Right renal cortex interstitium (tissue), 3 donors: ENCODE results near the gene ZCCHC17. TPM values are rescaled to one million over a fixed set of nuclear protein-coding genes. Genes with fewer than 3 reads are reported as not detected.

ENCODE experiments used
- DNase-seq, 3 donors: peaks; one replicate each; pipeline ENCODE4 v3.0.0-alpha.2; 2013; ENCODE audit warnings: low read depth in 3 of 3, low spot score in 2 of 3
- polyA plus RNA-seq, 3 donors: library from polyadenylated mRNA; unstranded; fragments of 120-200 nt; gene quantifications; one replicate each; pipeline ENCODE4 v1.2.1, GENCODE V29; 2013; ENCODE audit not compliant: insufficient read length in 3 of 3

The ZCCHC17 gene
- polyA plus RNA-seq, 3 donors = 51.3 to 56.1 (median 53.9) TPM

GRCh38 chr1:31389616-31390015 lies 92.8 kb downstream of the ZCCHC17 start:
- DNase-seq = no peak

DNA sequence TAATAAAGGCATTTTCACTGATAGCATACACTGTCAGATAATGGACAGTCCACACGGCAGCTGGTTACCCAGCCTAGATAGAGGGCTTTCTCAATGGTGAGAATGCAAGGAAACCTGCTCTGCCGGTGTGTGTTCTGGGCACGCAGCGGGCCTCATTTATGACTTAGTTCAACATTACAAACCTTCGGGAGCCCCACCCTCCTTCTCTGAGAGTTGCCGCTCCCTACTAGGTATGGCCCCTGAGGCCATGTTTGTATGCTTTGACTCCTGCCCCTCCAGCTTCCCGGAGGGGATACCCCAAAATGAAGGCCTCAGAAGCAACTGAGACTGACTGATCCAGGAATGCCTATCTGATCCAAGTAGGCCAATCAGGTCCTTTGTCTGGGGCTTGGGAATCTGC lies 93.2 kb downstream of the ZCCHC17 start:
- DNase-seq = no peak

GRCh38 chr1:31393463-31393862 lies 96.6 kb downstream of the ZCCHC17 start:
- DNase-seq = no peak

DNA sequence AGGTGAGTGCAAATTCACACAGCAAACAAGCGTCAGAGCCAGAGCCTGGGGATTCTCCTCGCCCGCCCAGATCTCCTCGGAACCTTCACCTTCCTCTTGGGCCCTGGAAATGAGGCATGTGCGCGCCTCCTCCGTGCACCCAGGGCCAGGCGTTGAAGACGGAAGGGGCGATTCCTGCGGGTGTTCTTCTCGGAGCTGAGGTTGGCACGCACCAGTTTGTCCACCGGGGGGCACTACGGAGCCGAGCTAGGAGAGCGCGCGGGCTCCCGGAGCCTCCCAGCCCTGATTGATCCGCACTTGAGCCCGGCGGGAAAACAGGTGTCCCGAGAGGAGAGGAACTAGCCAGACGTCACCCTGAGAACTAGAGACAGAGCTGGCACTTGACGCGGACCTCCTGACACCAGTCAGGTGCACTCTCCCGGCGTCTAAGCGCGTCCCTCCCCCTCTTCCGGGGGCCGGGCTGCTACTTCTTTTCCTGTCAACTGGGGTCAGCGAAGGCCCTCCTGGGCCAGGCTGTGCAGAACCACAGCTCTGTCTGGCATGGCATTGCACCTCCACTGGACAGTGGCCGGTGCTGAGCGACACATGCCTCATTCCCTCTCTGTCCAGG lies 97.9 kb downstream of the ZCCHC17 start:
- peak in 2 of 3 donors; percentile 55 to 68 for DNase-seq

DNA sequence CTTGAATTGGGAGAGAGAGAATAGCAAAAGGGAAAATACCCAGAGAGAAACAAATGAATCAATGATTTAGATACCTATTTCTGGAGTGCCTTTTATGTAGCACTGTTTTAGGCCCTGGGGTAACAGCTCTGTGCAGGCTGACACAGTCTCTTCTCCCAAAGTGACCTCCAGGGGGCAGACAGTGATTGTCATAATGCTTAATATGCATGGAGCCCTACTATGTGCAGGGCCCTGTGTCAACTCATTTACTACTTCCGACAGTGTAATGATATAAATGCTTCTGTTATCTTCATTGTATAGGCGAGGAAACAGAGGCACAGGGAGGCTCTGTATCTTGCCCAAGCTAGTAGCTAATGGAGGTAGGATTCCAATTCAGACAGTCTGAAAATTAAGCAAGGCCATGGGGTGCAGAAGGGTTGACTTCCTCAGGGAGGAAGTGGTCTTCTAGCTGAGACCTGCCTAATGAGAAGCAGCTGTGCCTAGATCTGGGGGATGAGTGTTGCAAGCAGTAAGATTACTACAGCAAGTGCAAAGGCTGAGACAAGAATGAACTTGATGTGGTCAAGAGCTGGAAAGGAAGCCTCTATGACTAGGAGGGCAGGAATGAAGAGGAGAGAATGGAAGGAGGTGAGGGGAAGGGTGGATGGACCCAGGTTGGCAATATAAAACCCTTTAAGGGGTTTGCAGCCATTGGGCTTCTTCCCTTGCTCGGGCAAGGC lies 100.0 kb downstream of the ZCCHC17 start:
- DNase-seq = no peak

DNA sequence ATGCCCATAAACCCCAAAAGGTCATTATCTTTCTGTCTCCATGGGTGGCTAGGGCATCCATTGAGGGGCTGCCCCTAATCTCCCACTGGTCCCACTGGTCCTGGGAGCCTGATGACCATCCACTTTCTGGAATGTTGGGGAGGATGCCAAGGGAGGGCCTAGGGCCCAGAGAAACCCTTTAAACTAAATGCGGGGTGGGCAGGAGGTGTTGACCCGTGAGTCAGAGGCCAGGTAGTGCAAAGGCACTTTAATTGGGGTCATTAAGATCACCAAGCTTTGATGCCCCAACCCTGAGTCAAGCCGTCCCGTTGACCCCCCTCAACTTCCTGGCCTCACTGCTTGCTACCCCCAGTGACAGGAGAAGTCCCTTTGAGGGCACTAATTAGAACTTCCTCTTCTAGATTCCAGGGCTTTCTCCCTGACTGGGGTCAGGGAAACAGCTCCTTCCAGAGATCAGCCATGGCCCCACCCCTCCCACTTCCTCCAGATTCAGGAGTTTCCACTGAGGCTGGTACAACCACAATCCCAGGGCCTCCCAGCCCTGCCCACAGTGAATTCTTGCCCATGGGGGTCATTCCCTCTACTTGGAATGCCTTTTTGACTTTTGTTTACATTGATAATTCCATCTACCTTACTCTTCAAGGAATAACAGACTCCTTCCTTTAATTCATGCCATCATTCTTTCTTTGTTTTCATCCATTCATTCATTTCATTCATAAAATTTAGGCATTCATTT lies 100.7 kb downstream of the ZCCHC17 start:
- DNase-seq = no peak

- no peak for DNase-seq
Observed at GRCh38 chr1:31398246-31398645, 101.4 kb downstream of the ZCCHC17 start.

GRCh38 chr1:31399976-31400375 lies 103.1 kb downstream of the ZCCHC17 start:
- no peak for DNase-seq

- no peak for DNase-seq
Observed at GRCh38 chr1:31400393-31400792, 103.6 kb downstream of the ZCCHC17 start.

DNA sequence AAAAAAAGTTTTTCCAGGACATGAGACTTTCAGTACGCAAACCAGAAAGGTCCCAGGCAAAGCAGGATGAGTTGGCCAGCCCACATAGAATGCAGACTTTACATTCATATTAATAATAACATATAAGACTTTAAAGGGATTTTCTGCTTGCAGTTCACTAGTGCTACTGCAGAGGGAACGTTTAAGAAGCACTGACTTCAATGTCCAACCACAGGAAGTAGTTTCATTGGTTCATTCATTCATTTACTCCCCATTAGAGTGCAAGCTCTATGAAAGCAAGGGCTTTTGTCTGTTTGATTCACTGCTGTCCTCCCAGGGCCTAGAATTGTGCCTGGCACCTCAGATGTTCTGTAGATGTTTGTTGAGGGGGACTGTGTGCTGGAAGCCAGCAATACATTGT lies 104.4 kb downstream of the ZCCHC17 start:
- no peak for DNase-seq

GRCh38 chr1:31405578-31406245 lies 108.9 kb downstream of the ZCCHC17 start:
- DNase-seq = no peak

DNA sequence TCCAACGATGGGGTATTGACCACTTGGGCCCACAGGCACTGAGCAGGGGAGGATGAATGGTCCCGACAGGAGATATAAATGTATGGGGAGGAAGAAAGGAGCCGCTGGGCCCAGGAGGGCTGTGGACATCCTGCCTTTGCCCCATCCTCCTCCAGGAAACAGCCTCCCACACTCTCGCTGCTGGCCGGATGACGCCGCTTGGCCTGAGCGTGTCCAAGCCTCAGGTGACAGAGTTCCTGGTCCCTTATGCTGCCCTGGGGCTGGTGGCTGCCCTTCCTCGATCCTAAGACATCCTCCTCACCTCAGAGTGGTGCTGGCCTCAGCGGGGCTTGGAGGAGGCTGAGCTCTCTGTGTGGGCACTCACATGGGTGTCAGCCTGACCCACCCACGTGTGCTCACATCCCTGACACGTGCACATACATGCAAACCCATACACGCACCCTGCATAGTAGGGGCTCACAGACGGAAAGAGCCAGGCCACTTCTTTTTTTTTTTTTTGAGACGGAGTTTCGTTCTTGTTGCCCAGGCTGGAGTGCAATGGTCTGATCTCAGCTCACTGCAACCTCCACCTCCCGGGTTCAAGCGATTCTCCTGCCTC lies 110.3 kb downstream of the ZCCHC17 start:
- DNase-seq = no peak

DNA sequence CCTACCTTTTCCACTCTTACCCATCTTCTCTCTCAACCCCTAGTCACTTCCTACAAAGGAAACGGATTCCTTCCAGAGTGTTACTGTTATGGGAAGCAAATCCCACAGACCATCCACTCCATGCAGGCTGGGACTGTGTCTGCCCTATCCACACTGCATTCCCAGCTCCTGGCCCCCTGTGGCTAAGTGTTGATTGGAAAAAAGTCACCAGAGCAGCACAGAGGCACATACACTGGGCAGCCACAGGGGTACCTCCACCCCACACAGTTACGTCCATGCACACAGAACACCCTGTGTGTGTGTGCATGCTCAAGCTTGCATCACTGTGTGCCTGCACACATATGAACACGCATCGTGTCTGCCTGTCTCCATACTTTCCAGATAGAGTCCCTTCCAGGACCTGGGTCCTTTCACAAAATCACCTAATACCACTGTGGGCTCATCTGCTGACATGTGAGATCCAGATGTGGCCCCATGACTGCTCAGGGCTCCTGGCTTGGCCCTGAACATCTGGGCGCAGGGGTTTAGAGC lies 112.0 kb downstream of the ZCCHC17 start:
- DNase-seq = no peak

DNA sequence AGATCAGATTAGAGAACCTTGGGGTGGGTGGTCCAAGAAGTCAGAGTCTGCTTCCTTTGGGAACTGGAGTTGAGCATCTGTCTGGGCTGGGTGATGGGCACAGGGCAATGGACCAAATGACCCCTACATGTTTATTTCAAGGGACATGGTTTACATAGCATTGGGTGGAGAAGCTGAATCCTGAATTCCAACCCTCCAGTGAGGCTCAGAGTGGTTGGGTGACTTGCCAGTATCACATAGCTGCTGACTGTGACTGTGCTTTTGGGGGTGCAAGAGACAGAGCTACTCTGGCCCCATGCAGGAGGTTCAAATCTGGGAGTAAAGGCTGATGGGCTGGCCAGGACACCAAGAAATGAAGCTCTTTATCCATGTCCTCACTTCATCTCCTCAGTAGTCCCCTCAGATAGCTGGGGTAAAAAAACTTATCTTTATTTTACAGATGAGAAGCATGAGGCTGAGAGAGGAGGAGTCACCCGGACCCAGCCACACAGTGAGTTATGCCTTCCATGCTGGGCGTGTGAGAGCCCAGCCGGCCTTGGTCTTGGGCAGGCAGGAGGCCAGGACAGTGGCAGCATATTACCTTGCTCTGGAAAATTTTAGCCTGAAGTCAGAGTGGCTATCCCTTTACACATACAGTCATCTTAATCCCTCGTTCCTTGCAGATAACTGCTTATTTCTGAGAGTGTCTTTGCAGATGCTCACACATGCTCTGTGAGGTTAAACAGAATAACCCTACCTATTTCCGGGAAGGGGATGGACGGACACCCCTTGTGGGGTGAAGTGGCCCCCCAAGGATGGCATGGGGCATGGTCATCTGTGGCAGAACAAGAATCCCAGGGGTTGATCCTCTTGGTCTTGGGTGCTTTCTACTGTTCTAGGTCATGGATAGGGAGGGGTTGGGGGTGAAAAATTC lies 113.4 kb downstream of the ZCCHC17 start:
- no peak for DNase-seq

GRCh38 chr1:31410871-31411270 lies 114.0 kb downstream of the ZCCHC17 start:
- no peak for DNase-seq

DNA sequence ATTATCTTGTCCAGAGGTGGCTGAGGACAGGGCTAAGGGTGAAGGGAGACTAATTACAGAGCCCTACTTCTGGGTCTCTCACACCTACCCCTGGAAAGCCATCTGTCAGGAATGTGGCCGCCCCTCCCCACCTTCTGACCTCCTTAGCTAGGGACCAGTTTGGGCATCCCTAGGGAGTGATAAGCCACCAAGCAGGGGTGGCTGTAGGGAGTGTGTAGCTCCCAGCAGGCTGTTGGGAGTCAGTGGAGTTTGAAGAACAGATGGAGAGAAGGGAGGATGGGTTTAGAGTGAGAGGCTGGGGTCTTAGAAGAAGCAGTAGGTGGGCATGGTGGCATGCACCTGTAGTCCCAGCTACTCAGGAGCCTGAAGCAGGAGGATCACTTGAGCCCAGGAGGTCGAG lies 115.4 kb downstream of the ZCCHC17 start:
- no peak for DNase-seq

GRCh38 chr1:31412732-31413404 lies 116.0 kb downstream of the ZCCHC17 start, which contains the start of gene SERINC2:
Gene SERINC2 (plus strand): TSS chr1:31413213. CDS start chr1:31413266, 53 bp downstream.
- no peak for DNase-seq

DNA sequence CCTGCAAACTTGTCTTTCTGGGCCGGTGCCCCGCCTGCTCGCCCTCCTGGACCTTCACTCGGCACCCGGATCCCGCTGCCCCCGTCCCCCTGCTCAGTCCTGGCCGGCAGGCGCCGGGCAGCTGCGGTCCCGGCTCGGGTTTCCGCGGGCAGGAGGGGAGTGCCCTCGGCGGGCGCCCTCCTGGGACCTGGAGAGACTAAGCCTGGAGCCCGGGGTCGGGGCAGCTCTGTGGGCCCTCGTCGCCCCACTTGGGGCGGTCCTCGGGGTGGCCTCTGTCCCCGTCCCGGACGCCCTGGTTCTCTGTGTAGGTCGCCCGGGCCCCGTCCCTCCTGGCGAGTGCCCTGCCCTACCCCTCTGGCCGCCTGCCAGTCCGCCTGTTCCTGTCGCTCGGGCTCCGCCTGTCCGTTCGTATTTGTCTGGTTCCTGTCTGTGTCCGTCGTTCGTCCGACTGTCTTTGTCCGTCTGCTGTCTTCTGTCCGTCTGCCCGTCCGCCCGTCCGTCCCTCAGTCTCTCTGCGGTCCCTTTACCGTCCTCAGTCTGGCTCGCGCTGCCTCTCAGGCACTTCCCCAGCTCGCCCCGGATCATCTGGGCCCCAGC lies 116.7 kb downstream of the ZCCHC17 start:
- peak in 2 of 3 donors; percentile 27 to 35 for DNase-seq
